HG02840 (cell line): ENCODE data around the gene CTNNA3.

ENCODE experiments used
- ATAC-seq: cut with Tn5 transposase; IDR thresholded peaks from one replicate; pipeline ENCODE4 v1.9.1; 2021; ENCODE audit warnings: mild to moderate bottlenecking, moderate library complexity, moderate number of reproducible peaks; ENCODE audit not compliant: unreplicated experiment, low FRiP score

Gene CTNNA3

GRCh38 chr10:67171970-67172369 is 524.0 kb downstream of the CTNNA3 start:
- ATAC-seq: no peak

GRCh38 chr10:67156239-67156638 is 539.8 kb downstream of the CTNNA3 start:
- no peak for ATAC-seq

GRCh38 chr10:67151471-67151870 is 544.5 kb downstream of the CTNNA3 start:
- no peak for ATAC-seq

GRCh38 chr10:67144530-67144929 is 551.5 kb downstream of the CTNNA3 start:
- ATAC-seq: no peak

DNA sequence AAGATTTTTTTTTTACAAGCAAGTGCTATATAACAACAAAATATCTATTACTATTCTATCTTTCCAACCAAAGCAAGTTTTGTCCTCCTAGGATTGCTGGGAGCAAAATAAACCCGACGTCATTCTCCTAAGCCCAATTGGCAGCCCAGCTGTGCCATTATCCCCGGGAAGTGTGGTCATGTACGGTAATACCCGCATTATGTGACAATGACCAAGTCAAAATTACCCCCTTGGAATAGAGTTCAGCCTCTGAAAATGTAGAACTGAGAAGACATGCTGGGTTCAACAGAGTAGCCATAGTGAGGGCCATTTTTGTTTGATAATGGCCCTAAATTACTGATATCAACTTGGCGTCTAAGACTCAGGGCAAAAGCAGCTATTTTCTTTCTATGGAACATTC is 554.7 kb downstream of the CTNNA3 start:
- no peak for ATAC-seq

DNA sequence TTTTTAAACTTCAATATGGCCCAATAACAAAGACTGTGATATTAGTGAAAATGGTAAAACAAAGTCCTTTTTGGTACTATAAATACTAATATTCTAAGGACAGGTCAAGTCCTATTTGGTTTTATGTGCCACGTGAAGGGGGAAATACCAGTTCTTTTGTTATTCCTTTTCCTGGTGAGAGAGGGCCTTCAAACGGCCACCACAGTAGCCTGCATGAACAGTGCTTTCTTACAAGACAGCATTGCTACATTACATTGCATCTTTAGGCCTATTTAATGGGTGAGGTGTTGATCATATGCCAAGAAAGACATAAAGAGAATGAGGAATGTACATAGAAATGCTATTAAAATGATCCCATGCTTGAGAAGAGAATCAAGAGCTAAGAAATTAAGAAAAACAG is 555.4 kb downstream of the CTNNA3 start:
- ATAC-seq: no peak

DNA sequence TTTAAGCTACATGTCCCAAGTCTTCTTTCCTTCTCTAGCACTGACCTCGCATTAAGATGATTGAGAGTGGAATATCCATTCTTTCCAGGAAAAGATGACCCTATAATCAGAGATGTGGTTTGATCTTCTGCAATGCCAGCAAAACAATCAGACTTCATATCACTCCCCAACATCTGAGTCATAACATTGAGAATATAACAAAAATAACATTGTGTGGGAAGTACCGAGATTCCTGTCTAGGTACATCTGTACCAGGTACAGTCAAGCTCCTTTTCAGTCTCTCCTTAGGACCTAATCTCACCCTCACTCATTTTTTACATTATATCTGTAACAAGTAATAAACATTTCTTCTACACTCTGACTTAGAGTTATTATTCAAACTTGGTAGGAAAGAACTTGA is 568.6 kb downstream of the CTNNA3 start:
- ATAC-seq: no peak

DNA sequence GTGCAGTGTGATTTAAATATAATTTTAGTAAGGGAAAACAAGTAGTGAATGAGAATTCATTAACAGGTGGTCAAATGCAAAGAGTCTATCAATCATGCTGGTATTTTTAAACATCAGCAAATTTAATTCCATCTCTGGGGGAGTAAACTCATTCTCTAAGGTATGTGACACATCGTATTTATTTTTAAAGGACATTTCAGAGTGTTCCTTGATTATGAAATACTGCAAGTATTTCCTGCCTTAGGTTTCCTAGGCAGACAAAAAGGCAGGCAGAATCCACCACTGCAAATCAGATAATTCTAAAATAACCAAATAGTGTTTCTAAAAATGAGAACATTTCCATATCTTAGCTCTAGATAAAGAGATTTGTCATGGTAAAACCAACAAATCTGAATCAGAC is 576.3 kb downstream of the CTNNA3 start:
- no peak for ATAC-seq

- ATAC-seq: no peak
Observed at GRCh38 chr10:67115972-67116371, 580.0 kb downstream of the CTNNA3 start.

GRCh38 chr10:67114945-67115344 is 581.0 kb downstream of the CTNNA3 start:
- no peak for ATAC-seq

- ATAC-seq: no peak
Observed at GRCh38 chr10:67112765-67113164, 583.2 kb downstream of the CTNNA3 start.

DNA sequence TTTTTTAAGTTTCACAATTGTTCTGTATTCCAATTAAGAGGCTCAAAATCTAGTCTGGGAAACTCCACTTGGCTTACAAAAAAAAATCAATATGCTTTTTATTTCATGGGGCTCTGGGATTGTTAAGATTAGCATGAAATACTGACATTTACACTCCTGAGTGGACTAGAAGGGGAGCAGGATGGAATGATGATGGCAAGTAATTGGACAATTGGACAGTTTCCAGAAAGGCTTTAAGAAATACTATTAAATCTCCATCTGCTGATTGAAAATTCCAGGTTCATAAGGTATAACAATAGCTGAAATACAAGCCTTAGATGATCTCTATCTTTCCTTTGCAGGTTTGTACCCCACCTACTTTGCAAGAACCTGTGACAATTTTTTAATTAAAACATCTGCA is 585.7 kb downstream of the CTNNA3 start:
- ATAC-seq: no peak

- ATAC-seq: no peak
Observed at GRCh38 chr10:67107670-67108069, 588.3 kb downstream of the CTNNA3 start.

- ATAC-seq: no peak
Observed at GRCh38 chr10:67100951-67101350, 595.0 kb downstream of the CTNNA3 start.

DNA sequence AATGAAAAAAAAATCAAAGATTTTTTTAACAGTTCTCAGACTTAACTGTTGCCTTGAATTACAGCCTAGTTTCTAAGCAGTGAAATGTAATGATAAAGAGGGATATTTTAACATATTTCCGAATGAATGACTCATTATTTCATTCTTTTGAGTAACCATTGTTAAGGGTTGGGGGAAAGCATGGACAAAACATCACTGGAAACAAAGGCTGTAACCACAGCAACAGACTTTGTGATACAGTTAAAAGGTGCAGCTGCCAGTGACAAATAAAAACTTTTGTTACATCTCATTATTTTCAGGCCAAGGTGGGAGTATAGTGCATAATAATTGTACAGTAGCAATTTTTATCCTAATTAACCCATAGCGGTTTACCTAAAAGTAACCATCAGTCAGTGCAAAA is 597.5 kb downstream of the CTNNA3 start:
- no peak for ATAC-seq

- ATAC-seq: no peak
Observed at GRCh38 chr10:67095531-67095930, 600.5 kb downstream of the CTNNA3 start.

DNA sequence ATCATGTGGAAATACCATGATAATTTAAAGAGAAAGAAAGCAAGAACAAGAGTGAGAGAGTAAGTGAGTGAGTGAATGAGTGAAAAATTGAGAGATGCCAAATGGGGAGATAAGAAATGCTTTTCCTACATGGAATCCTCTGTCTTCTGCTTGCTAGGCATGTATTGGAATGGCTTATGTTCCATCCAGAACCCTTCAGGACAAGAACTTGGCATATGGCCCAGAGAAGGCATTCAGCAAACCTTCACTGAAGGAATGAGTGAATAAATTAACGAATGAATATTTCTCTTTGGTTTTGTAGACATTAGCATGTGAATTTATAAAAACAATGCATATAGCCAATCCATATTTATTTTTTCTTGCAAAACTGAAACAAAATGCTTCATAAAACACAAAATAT is 608.0 kb downstream of the CTNNA3 start:
- ATAC-seq: no peak

DNA sequence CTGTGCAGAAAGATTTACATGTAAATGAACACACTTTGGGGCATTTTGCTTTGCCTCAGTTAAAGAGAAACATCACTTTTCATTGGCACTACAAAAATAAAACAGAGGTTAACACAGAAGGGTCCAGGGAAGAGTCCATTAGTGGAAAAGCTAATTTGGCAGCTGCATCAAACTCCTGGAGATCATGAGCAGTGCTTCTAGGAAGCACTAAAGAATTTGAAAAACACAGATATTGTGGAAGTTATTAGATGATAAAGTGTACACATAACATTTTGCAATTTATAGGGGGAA is 608.9 kb downstream of the CTNNA3 start:
- no peak for ATAC-seq

GRCh38 chr10:67086327-67087134 is 609.5 kb downstream of the CTNNA3 start:
- no peak for ATAC-seq

DNA sequence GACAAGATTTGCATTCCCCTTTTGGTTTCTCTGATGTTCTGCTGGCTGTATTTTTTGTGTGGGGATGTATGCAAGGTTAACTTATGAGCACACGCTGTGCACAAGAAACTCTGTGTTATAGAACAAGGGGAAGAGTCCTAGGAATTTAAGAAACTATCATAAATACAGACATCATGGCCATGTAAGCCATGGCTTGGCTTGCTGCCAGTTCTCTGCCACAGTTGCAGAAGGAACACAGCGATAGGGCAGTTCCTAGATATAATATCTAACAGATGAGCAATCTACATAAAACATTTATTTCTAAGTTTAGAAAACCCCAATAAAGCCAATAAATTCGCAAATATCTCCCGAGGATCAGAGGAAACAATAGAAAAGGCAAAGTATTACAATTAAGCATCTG is 616.9 kb downstream of the CTNNA3 start:
- ATAC-seq: no peak

GRCh38 chr10:67077376-67077775 is 618.6 kb downstream of the CTNNA3 start:
- ATAC-seq: no peak

GRCh38 chr10:67076144-67076543 is 619.9 kb downstream of the CTNNA3 start:
- ATAC-seq: no peak

DNA sequence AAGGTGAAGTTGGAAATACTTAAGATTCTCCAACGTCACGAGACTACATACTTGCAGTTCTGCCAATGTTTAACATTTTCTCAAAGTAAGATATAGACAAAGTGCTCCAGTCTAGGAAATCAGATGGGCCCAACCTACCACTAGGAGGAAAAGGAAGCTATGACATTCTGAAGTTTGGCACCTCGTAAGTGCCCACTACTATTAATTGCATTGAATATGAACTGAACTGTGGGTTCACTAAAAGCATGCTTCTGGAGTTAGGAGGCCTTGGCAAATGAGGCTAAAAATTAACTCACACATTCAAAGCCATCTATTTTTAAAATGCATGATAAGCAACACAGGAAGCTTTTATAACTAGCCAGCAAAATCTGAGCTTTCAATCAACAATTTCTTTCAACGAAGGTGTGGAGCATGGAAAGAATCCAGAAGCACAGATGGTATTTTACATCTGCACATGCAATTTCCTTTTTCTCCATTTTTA is 620.5 kb downstream of the CTNNA3 start:
- no peak for ATAC-seq
